Nephron (organoid): ENCODE measurements around the gene CHAC1.

Experiments used
- H3K27ac Mint-ChIP-seq, 3 experiments: 2 replicates each; pipeline ENCODE4 v1.8.0; 2020; ENCODE audit warnings: mixed read lengths in 3 of 3, mild to moderate bottlenecking in 2 of 3, moderate library complexity in 1 of 3
- H3K27me3 Mint-ChIP-seq: 2 replicates; pipeline ENCODE4 v1.8.0; 2021; ENCODE audit warnings: low read depth, mild to moderate bottlenecking, moderate library complexity, mixed read lengths
- H3K36me3 Mint-ChIP-seq: 2 replicates; pipeline ENCODE4 v1.8.0; 2020; ENCODE audit warnings: low read depth, mixed read lengths
- H3K4me1 Mint-ChIP-seq: 2 replicates; pipeline ENCODE4 v1.8.0; 2020; ENCODE audit warnings: mixed read lengths
- H3K4me3 Mint-ChIP-seq, 3 experiments: 2 replicates each; pipeline ENCODE4 v1.8.0; 2020; ENCODE audit warnings: mild to moderate bottlenecking in 3 of 3, mixed read lengths in 3 of 3, moderate library complexity in 2 of 3
- H3K9me3 Mint-ChIP-seq: 2 replicates; pipeline ENCODE4 v1.8.0; 2020; ENCODE audit warnings: mixed read lengths
- TF ChIP-seq, protein P1 (sequence below), 3 experiments: fragments of 200-600 bp; sonication (generic); IDR thresholded peaks; one replicate each; pipeline ENCODE4 v1.5.0; 2021; ENCODE audit warnings: antibody characterized with exemption in 3 of 3; ENCODE audit not compliant: unreplicated experiment in 3 of 3

Gene CHAC1

DNA sequence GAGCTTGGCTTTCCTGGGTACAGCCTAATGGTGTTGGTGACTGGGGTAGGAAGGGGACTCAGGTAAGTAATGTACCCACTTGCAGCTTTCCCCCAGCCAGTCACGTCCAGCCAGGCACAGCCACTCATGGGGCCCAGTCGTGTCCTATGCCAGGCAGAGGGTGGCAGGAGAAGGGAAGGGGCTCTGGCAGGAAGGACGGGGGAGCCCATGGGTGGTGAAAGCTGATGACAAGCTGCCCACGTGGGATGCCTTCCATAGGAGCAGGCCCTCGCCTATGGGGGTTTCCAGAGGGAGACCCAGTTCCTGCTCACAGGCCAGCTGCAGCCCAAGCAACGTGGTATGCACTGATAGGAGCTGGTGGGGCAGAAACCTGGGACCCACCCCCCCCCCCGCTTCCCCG, 10.7 kb downstream of the CHAC1 start:
- H3K27me3 Mint-ChIP-seq: peaks cover 4% of the 10 kb centered on the region
- H3K4me3 Mint-ChIP-seq: no peak overlapping the region
- no peak overlapping the region for H3K27ac Mint-ChIP-seq
- no peaks in the 10 kb centered on the region for H3K9me3 Mint-ChIP-seq
- TF ChIP-seq, protein P1, sequence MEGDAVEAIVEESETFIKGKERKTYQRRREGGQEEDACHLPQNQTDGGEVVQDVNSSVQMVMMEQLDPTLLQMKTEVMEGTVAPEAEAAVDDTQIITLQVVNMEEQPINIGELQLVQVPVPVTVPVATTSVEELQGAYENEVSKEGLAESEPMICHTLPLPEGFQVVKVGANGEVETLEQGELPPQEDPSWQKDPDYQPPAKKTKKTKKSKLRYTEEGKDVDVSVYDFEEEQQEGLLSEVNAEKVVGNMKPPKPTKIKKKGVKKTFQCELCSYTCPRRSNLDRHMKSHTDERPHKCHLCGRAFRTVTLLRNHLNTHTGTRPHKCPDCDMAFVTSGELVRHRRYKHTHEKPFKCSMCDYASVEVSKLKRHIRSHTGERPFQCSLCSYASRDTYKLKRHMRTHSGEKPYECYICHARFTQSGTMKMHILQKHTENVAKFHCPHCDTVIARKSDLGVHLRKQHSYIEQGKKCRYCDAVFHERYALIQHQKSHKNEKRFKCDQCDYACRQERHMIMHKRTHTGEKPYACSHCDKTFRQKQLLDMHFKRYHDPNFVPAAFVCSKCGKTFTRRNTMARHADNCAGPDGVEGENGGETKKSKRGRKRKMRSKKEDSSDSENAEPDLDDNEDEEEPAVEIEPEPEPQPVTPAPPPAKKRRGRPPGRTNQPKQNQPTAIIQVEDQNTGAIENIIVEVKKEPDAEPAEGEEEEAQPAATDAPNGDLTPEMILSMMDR (IDR thresholded peaks at IDR 0.05; ENCODE audit: unreplicated experiment in 3 of 3): no peak
- H3K4me1 Mint-ChIP-seq: peaks cover 27% of the 10 kb centered on the region
- no peaks in the 10 kb centered on the region for H3K36me3 Mint-ChIP-seq

DNA sequence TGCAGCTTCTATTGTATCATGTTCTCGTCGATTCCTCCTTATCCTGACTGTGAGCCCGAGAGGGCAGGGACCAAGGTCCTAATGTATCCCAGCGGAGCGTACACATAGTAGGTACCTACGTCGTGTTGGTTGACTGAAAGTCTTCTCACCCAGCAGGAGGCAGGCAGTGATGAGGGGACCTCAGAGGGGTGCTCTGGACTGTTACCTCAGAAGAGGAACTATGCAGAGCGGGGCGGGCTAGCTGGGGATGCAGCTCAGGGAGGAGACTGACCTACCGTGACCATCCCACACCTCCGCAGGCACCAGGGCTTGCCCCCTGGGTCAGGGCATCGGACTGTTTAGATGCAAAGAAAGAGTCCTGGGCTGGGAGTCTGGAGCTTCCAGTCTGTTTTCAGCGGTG, 11.4 kb downstream of the CHAC1 start:
- Mint-ChIP-seq H3K4me3 (no peak overlapping the region), H3K27me3 (peaks cover 4% of the 10 kb centered on the region), H3K36me3 (no peaks in the 10 kb centered on the region), H3K9me3 (no peaks in the 10 kb centered on the region), H3K27ac (no peak overlapping the region), H3K4me1 (peaks cover 21% of the 10 kb centered on the region)
- TF ChIP-seq, protein P1 (IDR thresholded peaks at IDR 0.05; ENCODE audit: unreplicated experiment in 3 of 3): no peak

DNA sequence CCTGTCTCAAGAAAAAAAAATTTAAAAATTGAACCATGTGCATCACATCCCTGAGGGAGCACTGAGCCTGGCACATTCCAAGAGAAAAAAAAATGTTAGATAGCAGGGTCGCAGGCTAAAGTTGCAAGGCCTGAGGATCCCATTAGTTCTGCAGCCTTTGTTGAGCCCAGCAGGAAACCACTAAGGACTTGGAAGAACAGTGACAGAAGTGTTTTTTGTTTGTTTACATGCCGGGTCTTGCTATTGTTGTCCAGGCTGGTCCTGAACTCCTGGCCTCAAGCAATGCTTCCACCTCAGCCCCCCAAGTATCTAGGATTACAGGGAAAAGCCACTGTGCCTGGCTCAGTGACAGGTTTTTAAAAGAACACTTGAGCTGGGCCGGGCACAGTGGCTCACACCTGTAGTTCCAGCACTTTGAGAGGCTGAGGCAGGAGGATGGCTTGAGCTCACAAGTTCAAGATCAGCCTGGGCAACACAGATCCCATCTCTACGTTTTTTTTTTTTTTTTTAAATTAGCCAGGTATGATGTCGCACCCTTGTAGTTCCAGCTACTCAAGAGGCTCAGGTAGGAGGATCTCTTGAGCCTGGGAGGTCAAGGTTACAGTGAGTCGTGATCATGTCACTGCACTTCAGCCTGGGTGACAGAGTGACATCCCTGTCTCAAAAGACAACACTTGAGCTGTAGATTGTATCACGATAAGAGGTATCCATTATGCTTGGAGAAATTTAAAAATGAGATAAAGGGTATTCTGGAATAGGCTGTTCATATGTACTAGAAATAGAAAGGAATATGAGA, 15.2 kb downstream of the CHAC1 start:
- Mint-ChIP-seq H3K27me3 (peaks cover 4% of the 10 kb centered on the region), H3K9me3 (no peaks in the 10 kb centered on the region), H3K36me3 (no peaks in the 10 kb centered on the region), H3K27ac (no peak overlapping the region), H3K4me1 (peaks cover 19% of the 10 kb centered on the region), H3K4me3 (no peak overlapping the region)
- TF ChIP-seq, protein P1 (IDR thresholded peaks at IDR 0.05; ENCODE audit: unreplicated experiment in 3 of 3): no peak

DNA sequence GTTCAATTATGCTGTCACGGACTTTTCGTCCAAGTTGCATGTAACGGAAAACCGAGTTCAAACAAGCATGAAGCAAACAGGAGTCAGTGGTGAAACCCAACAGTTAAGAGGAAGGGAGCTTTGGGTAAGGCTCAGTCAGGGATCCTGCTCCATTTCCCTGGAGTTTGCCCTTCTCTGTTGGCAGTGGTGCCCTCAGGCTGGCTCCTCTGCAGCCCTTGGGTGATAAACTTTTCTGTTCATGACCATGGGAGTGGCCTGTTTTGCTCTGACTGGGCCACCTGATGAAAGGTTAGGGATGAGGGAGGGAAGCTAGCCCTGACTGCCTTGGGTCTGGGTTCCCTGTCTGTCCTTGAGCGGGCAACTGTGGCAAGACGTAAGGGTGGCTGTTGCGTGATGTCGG, 16.1 kb downstream of the CHAC1 start:
- H3K4me3 Mint-ChIP-seq: no peak overlapping the region
- H3K4me1 Mint-ChIP-seq: peaks cover 19% of the 10 kb centered on the region
- TF ChIP-seq, protein P1 (IDR thresholded peaks at IDR 0.05; ENCODE audit: unreplicated experiment in 3 of 3): no peak
- H3K36me3 Mint-ChIP-seq: no peaks in the 10 kb centered on the region
- peaks cover 3% of the 10 kb centered on the region for H3K27me3 Mint-ChIP-seq
- H3K9me3 Mint-ChIP-seq: no peaks in the 10 kb centered on the region
- H3K27ac Mint-ChIP-seq: no peak overlapping the region

DNA sequence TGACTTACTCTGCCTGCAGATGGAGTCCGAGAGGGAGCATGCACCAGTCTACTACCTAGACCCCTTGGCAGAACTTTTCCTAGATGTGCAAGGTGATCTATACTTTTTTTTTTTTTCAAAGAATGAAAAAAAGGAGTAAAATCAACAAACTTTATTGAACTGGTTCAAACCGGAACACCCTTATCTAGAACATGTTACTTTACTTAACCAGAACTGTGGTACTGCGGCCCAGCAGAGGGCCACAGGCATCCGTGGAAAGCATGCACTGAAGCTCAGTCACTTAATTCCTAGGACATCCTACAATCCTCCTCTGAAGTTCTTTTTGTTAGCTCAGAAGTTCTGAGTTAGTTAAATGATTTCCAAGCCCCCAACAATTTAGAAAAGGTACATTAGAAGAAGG, 21.6 kb downstream of the CHAC1 start:
- H3K36me3 Mint-ChIP-seq: peaks cover 30% of the 10 kb centered on the region
- peaks cover 6% of the 10 kb centered on the region for H3K4me1 Mint-ChIP-seq
- no peak overlapping the region for H3K4me3 Mint-ChIP-seq
- H3K9me3 Mint-ChIP-seq: no peaks in the 10 kb centered on the region
- no peaks in the 10 kb centered on the region for H3K27me3 Mint-ChIP-seq
- H3K27ac Mint-ChIP-seq: no peak overlapping the region
- TF ChIP-seq, protein P1 (IDR thresholded peaks at IDR 0.05; ENCODE audit: unreplicated experiment in 3 of 3): no peak

DNA sequence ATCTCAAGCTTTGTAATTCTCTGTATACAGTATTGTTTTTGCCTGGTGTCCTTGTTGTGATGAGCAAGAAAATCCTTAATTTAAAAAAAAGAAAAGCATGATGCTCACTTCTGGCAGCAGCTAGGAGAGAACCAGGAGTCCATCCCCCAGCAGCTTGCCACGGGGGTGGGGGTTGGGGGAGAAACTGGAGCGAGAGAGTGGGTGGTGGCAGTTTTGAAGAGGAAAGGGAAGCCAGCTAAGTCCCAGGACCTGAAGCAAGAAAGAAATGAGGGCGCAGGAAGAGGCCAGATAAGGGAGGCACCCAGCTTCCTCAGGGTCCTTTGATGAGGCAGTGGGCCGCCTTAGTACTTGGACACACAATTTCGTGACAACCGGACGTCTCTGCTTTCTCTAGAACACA, 23.5 kb downstream of the CHAC1 start:
- Mint-ChIP-seq H3K27ac (no peak overlapping the region), H3K4me3 (no peak overlapping the region), H3K36me3 (peaks cover 50% of the 10 kb centered on the region), H3K4me1 (peaks cover 6% of the 10 kb centered on the region), H3K9me3 (no peaks in the 10 kb centered on the region), H3K27me3 (no peaks in the 10 kb centered on the region)
- TF ChIP-seq, protein P1 (IDR thresholded peaks at IDR 0.05; ENCODE audit: unreplicated experiment in 3 of 3): no peak
